K562 (cell line): ENCODE data around the gene CD1D. TPM values are rescaled to one million over a fixed set of nuclear protein-coding genes. Genes with fewer than 3 reads are reported as not detected.

Experiments used
- CBX8 ChIP-seq: fragments of 200-600 bp; sonication (generic); IDR thresholded peaks from 2 replicates; pipeline ENCODE4 v1.6.1; 2012; ENCODE audit warnings: borderline replicate concordance, mixed run types, low read depth, mild to moderate bottlenecking, moderate library complexity, mixed read lengths, low read length, control low read depth, inconsistent platforms; ENCODE audit not compliant: poor library complexity, severe bottlenecking; ENCODE audit errors: extremely low read depth
- FUS ChIP-seq: fragments of 200-400 bp; formaldehyde crosslinking; optimal IDR thresholded peaks from 2 replicates; pipeline ENCODE3; 2017; ENCODE audit warnings: low read depth, low read length
- GABPB2 ChIP-seq: fragments of 250-450 bp; sonication (Bioruptor Pico); conservative IDR thresholded peaks from 2 replicates; pipeline ENCODE4 v1.5.1; 2021; ENCODE audit warnings: mild to moderate bottlenecking
- GTF3C2 ChIP-seq: IDR thresholded peaks from 3 replicates; pipeline ENCODE4 v1.6.1; 2011; ENCODE audit warnings: borderline replicate concordance, mild to moderate bottlenecking, moderate library complexity; ENCODE audit not compliant: insufficient read length; ENCODE audit errors: extremely low read depth
- JUN ChIP-seq, 2 experiments: sonication (generic) in 1 of 2; formaldehyde crosslinking in 1 of 2; IDR thresholded peaks; 2 replicates each; pipeline versions ENCODE4 v1.6.1 to v1.8.0; 2012 to 2022; ENCODE audit warnings: borderline replicate concordance in 2 of 2, mild to moderate bottlenecking in 2 of 2, improper control_type of control experiment in 1 of 2, low read depth in 1 of 2, low read length in 1 of 2, missing genetic modification reagents in 1 of 2
- MAFG ChIP-seq: fragments of 450-650 bp; conservative IDR thresholded peaks from 2 replicates; pipeline ENCODE4 v1.6.1; 2016; ENCODE audit warnings: missing genetic modification characterization, missing compliant biosample characterization
- MEF2A ChIP-seq: IDR thresholded peaks from 2 replicates; pipeline ENCODE4 v1.6.1; 2011; ENCODE audit warnings: low read depth, mild to moderate bottlenecking, low read length, moderate library complexity; ENCODE audit not compliant: control insufficient read depth
- NFE2 ChIP-seq: IDR thresholded peaks from 2 replicates; pipeline ENCODE4 v1.6.1; 2014; ENCODE audit warnings: antibody characterized with exemption, low read depth
- NFE2L1 ChIP-seq: fragments of 450-650 bp; IDR thresholded peaks from 2 replicates; pipeline ENCODE4 v1.6.1; 2016; ENCODE audit warnings: missing genetic modification characterization, low read depth, mild to moderate bottlenecking, missing compliant biosample characterization, moderate library complexity, borderline replicate concordance
- PBX2 ChIP-seq, 2 experiments: IDR thresholded peaks in 1 of 2; conservative IDR thresholded peaks in 1 of 2; 2 replicates each; pipeline ENCODE4 v1.6.1; 2016; ENCODE audit warnings: low read depth in 2 of 2, mild to moderate bottlenecking in 1 of 2, missing compliant biosample characterization in 1 of 2, missing genetic modification characterization in 1 of 2, moderate library complexity in 1 of 2
- TRIM25 ChIP-seq: fragments of 450-650 bp; IDR thresholded peaks from 2 replicates; pipeline ENCODE4 v1.7.0; 2016; ENCODE audit warnings: borderline replicate concordance
- ZC3H11A ChIP-seq: IDR thresholded peaks from 2 replicates; pipeline ENCODE4 v1.6.1; 2012; ENCODE audit warnings: low read depth, low read length, improper control_type of control experiment
- ZFX ChIP-seq: sonication (generic); formaldehyde crosslinking; IDR thresholded peaks from 2 replicates; pipeline ENCODE4 v1.8.0; 2022; ENCODE audit warnings: mild to moderate bottlenecking, missing genetic modification reagents, moderate library complexity
- ZNF639 ChIP-seq, 2 experiments: fragments of 200-800 bp in 1 of 2; sonication (Bioruptor generic) in 1 of 2; sonication (generic) in 1 of 2; formaldehyde crosslinking in 1 of 2; IDR thresholded peaks in 1 of 2; conservative IDR thresholded peaks in 1 of 2; 2 replicates each; pipeline versions ENCODE4 v1.5.0 to v1.6.1; 2016 to 2020; ENCODE audit warnings: missing compliant biosample characterization in 1 of 2, missing genetic modification characterization in 1 of 2, missing genetic modification reagents in 1 of 2
- ZNF778 ChIP-seq: fragments of 450-650 bp; formaldehyde crosslinking; IDR thresholded peaks from 2 replicates; pipeline ENCODE4 v1.4.0; 2020; ENCODE audit warnings: mild to moderate bottlenecking, moderate library complexity
- polyA plus RNA-seq, 8 experiments: library from polyadenylated mRNA; depleted of rRNA in 4 of 8; stranded (reverse) in 5 of 8; unstranded in 3 of 8; fragments of >200 nt; fragmentation: Nextera tagmentation in 2 of 8; fragmentation: Illumina TruSeq in 1 of 8; extraction: Ambion mirVana in 2 of 8; extraction: Trizol in 1 of 8; gene quantifications; 2 replicates each; pipeline versions ENCODE4 v1.2.1 to v1.2.3, GENCODE V29; 2011 to 2014; ENCODE audit warnings: inconsistent platforms in 1 of 8, missing spikeins in 1 of 8
- total RNA-seq, 7 experiments: library from RNA; depleted of rRNA in 6 of 7; stranded (reverse); fragments of >200 nt in 6 of 7; fragmentation: Illumina TruSeq in 2 of 7; extraction: Trizol in 2 of 7; gene quantifications; 2 replicates each; pipeline versions ENCODE4 v1.2.1 to v1.2.3, GENCODE V29; 2011 to 2021; ENCODE audit warnings: low replicate concordance in 1 of 7

CD1D gene
- total and polyA plus RNA-seq, 9 of the 15 experiments (the other 6 are each of a cell fraction or from before 2014, with no cell fraction given), result 0.03 TPM; not detected in 8

- no peak for TF ChIP-seq PBX2 (CRISPR knock-in tag; IDR thresholded peaks at IDR 0.05; ENCODE audit: low read depth)
- peak; percentile 86 for TF ChIP-seq PBX2 (tag; conservative IDR thresholded peaks at IDR 0.05; ENCODE audit: low read depth)
- no peak for TF ChIP-seq MEF2A
- no peak for TF ChIP-seq NFE2L1 (tag)
- TF ChIP-seq JUN (IDR thresholded peaks at IDR 0.05; ENCODE audit: borderline replicate concordance, low read depth, low read length), result no peak
- TF ChIP-seq JUN (CRISPR knock-in tag; IDR thresholded peaks at IDR 0.05; ENCODE audit: borderline replicate concordance), result no peak
- no peak for TF ChIP-seq TRIM25
- TF ChIP-seq NFE2, result peak; percentile 19; the same call in 1 of the 2 replicates
- TF ChIP-seq ZFX, result no peak
- TF ChIP-seq FUS, result no peak
- no peak for TF ChIP-seq ZNF778 (CRISPR knock-in tag)
- peak; percentile 60 for TF ChIP-seq MAFG (tag)
- TF ChIP-seq ZNF639 (CRISPR knock-in tag; conservative IDR thresholded peaks at IDR 0.05 in 1 of 2, IDR thresholded peaks at IDR 0.05 in 1 of 2), result 0 out of 4 replicates have a peak, but pooled peaks of 1 of the 2 experiments have one; percentile 28
- TF ChIP-seq GTF3C2, result no peak
- no peak for TF ChIP-seq GABPB2 (CRISPR knock-in tag)
- TF ChIP-seq CBX8, result no peak
- no peak for TF ChIP-seq ZC3H11A
- TF ChIP-seq, all 486 proteins: peak for 7
Measured at GRCh38 chr1:158147869-158148268, 32.8 kb upstream of the CD1D start (continued).
